Hematopoietic multipotent progenitor cell treated with erythropoietin and hydrocortisone succinate and interleukin-3 and kit ligand, for 4 days (in vitro differentiated cells): ENCODE data around the gene ZNF19.
A peak's percentile ranks its signal among the peaks of the same experiment; 100 is the strongest.

Experiments used
- DNase-seq: peaks from one replicate; pipeline ENCODE4 v3.0.0-alpha.2; 2015

The ZNF19 gene

DNA sequence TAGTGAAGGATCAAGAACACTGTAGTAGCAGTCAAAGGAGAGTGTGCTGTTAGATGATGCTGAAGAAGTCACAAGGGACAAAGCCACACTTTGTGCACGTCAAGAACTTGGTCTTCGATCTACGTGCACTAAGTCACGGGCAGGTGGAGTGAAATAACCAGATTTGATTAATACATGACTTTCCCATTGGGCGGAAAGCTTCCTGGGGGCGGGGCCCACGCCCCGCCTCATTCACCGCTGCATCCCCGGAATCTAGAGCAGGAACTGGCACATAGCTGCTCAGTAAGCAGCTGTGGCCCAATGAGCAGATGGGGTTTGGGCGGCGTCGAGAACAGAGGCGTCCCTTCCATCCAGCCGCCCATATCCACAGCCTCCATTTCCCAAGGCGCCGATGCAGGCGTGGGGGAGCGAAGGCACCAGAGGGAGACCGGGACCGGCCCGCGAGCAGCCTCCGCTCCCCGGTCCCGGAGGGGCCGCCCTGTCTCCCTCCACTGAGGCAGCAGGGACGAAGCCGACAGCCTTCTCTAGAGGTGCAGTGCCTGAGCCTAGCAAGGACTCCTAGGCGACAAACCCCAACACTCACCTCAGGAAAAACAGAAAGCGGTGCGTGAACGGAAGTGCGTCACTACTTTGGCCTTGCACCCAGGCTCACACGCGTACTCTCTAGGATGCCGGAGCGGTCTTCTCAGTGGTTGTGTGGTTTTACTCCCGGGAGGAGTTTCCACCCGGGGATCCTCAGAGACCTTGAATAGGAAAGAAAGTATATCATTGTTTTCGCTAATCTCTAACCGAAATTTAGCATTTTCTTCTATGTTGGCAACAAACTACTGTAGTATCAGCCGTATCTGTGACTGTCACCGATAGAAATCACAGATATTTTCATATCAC lies 4.9 kb downstream of the ZNF19 start:
- peak; percentile 94 for DNase-seq

DNA sequence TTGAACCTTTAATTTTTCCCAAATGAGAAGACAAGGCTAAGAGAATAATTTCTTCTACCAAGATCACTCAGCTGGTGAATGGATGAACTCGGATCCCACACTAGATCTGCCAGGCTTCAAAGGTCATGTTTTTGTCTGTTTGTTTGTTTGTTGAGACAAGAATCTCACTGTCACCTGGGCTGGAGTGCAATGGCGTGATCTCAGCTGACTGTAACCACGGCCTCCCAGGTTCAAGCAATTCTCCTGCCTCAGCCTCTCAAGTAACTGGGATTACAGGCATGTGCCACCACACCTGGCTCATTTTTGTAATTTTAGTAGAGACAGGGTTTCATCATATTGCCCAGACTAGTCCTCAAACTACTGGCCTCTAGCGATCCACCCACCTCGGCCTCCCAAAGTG lies 6.6 kb downstream of the ZNF19 start:
- DNase-seq: no peak

DNA sequence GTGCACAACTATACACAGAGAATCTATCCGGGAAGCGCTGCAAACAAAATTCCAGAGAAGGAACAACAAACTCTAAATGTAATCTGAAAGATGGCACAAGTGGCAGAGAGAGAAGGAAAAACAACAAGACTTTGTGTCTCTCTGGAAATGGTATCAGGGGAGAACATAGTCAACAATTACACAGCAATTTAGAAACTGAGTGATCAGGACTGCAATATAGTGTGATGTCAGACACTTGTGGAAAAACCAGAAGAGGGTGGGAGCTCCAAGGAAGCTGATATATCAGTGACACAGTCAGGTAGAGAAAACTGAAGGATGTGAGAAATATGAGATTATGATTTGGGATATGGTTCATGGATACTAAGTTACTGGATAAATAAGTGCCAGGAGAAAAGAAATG lies 8.2 kb downstream of the ZNF19 start:
- no peak for DNase-seq

DNA sequence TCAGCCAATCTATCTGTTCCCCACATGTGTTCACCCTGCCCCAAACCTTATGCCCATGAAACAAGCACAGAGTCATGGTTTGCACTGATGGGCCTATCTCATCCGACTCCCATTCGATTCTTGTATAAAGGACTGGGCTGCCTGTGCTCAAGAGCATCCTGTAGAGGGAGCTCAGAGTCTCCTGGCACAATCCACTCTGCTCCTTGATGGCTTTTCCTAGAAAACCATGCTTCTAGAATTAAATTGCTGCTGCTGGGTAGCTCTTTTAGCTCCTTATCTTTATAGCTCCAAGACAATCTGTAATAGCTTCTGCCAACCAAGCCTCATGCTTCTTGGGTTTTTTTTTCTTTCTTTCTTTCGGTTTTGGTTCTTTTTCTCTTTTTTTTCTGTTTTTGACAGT lies 9.7 kb downstream of the ZNF19 start:
- peak; percentile 83 for DNase-seq

DNA sequence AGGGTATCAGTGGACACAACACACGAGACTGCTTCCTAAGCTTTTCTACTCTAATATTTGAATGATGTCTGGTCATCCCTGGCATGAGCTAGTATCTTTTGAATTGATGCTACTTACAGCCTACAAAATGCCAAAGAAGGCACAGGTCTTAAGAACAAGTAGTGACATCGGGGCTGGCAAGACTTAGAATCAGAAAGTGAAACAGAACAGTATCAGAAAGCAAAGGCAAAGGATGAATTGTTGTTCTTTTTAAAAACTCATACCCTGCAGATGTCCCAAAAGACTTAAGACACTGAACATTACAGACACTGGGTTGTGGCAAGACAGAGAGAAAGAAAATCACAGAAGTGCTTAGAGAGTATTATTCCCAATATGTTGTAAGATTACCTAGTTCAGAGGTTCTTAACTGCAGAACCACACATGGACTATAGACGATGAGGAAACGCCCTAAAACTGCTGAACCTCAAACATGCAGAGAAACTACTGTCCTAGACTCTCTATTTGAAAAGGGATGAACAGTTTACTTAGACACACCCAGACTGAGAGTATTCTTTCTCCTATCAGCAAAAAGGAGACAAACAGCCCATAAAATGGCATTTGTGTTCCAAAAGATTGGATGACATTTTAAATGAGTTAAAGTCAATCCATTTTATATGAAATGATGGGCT lies 12.5 kb downstream of the ZNF19 start:
- no peak for DNase-seq

DNA sequence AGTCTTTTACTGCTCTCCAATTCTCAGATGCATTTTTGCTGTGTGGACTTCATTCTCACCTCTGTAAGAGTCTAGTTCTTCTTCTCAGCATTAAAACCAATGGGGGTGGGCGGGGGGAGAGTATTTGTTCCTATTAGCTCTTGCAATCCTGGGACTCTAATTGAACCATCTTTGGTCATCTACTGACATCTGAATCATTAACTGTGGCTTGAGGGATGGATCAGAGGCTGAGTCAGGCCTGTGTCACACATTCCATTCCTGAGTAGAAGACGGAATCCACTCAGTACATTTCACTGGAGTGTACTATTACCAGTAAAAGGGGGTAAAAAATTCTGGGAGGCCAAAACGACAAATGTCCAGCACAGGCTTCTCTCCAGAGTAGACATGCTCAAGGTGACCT lies 14.3 kb downstream of the ZNF19 start:
- no peak for DNase-seq

DNA sequence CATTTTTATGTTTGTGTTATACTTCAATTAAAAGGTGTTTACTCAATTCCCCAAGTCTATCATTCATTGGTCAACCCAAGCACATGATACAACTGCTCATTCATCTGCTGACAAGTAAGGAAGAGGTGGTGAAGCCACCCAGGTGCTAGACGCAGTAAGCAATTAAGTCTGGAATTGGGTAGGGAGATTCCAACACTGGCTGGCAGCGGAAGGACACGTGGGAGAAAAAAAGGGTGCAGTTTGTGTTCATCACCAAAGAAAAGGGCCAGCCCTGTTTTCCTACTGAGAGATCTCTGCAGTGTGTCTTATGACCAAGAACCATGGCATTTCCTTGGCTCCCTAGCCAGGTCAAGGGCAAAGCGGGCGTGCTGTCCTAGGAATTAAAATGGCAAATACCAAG lies 15.2 kb downstream of the ZNF19 start:
- DNase-seq: no peak

DNA sequence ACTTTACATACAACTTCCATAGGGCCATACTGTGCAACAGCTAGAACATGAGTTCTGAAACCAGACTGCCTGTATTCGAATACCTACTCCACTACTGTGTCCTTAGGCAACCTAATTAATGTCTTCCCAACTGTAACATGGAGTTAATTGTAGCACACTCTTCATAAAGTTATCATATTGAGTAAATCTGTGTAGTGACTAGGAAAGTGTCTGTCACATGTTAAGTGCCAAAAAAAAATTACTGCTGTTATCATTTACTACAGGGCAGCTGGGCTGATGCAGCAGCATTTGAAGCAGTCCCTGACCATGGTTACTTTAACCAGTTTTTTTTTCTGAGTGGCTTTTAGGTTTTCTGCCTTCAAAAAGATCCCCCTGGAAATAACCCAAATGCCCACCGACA lies 16.2 kb downstream of the ZNF19 start:
- no peak for DNase-seq

DNA sequence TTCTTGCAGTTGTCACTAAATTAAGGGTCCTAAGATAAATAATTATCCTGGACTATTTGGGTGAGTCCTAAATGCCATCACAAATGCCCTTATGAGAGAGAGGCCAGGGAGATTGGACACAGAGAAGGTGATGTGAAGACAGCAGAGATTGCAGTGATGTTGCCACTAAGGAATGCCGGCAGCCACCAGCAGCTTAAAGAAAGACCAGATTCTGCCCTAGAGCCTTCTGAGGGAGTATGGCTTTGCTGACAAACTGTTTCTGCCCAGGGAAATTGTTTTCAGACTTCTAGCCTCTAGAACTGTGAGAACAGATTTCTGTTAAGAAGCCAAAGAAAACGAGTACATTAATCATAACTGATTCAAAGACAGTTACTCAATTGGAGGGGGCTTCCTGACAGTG lies 17.1 kb downstream of the ZNF19 start:
- DNase-seq: no peak

DNA sequence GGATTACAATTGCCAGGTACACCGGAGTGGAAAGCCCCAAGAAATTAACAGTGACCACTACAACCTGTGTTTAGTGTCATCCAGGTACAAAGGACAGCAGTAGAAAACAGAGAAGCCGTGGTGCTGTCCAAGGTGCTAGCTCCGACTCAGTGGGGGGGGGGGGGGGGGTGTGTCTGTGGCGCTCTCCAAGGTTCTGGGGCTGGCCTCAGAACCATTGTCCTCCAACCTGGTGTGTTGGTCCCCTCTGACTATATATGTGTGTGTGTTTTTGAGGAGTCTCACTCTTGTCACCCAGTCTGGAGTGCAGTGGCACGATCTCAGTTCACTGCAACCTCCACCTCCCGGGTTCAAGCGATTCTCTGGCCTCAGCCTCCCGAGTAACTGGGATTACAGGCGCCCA lies 21.3 kb downstream of the ZNF19 start:
- DNase-seq: peak; percentile 76

DNA sequence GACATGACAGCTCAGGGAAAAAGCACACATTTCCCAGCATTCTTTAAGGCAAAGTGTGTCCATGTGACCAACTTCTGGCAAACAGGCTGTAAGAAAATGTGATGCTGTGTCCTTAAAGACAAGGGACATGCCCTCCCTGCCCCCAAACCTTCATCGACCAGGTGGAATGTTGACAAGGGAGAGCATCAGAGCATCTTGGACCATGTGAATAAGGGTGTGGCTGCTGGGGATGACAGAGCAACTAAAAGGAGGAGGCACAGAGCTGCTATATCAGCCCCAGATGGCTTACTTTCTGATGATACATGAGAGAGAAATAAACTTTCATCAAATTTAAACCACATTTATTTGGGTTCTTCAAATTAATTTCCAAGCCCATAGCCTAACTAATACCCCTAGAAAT lies 24.9 kb downstream of the ZNF19 start:
- no peak for DNase-seq

DNA sequence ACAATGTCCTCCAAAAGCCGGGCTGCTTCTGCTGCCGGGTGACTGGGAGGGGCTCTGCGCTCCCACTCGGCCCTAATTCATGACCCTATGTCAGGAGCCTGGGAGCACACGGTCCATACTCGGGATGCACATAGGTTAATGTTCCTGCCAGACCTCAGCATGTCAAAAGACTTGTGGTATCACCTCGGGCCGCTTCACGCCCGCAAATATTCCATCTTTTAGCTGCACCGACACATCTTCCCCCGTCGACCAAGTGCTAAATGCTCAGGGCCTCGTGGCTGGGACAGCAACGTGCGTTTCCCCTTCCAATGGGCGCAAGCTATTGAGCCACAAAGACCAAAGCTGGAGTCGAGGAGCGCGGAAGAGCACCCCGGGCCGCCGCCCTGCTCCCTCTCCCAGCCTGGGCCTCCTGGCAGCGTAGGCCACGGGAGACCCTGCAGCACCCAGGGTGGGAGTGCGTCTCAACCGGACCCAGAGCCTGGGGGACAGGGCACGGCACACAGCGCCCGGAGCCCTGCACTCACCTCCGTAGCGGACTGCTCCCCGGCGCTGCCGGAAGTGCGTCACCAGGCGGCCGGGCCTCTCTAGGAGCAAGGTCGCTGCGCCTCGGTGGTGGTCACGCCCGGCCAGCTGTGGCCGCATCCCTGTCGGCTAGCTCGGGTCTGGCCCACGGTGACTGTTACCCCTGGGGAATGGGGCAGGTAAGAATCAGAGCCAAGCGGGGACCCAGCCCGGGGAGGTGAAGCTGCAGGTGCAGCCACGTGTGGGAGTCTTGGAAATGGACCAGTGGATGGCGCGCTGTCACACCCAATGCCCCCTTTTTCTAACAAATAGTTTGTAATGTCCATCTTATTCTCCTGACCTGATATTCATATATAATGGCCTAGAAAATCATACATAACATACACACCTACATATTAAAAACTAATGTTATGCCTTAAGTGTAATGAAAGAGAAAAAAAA lies 27.2 kb downstream of the ZNF19 start, which contains the start of gene ZNF23:
TSS of gene ZNF23 (minus strand) at position 562 of the 963 bp plus-strand sequence. CDS start 5,451 bp downstream, outside the sequence.
- peak; percentile 89 for DNase-seq

DNA sequence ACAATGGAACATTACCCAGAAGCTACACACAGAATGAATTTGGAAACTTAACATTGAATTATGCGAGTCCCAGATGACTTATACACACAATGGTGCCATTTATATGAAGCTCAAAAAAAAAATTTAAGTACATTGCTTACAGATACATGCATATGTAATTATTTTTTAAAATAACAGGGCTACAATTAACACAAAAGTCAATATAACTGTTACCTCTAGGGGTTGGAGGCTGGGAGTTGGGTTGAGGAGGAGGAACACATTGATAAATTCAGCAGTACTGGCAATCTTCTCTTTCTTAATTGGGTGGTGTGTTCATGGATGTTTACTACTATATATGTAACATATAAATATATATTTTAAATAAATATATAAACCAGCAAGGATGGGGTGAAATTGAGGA lies 28.2 kb downstream of the ZNF19 start:
- peak; percentile 42 for DNase-seq

DNA sequence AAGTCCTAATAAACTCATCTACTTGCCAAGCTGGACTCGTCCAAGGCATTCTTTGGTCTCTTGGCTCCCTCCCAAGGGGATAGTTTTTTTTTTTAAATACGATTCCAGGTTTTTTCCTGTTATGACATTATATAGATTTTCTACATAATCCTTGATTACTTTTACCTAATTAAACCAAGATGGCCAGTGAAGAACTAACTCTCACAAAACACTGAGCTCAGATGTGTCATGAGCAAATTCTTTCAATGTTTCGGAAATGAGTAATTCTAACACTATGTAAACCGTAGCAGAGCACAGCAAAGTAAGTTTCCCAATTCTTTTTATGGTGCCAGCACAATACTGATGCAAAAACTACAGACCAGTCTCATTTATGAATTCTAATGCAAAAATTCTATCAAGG lies 28.9 kb downstream of the ZNF19 start:
- DNase-seq: no peak

DNA sequence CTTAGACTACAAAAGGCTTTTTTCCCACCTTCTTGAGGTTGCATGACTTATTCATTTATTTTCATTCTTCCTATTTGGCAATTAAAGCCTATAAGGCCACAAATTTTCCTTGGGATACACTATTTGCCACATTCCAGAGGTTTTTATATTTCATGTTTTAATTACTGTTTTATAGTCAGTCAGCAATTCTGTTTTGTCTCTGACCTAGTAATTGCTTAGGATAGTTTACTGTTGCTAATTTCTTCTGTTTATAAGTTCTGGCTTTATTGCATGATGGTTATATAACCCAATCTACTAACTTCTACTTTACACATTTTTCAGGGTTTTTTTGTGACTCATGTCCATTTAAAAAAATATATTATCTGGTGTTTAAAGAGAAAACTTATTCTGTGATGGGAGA lies 29.6 kb downstream of the ZNF19 start:
- no peak for DNase-seq

DNA sequence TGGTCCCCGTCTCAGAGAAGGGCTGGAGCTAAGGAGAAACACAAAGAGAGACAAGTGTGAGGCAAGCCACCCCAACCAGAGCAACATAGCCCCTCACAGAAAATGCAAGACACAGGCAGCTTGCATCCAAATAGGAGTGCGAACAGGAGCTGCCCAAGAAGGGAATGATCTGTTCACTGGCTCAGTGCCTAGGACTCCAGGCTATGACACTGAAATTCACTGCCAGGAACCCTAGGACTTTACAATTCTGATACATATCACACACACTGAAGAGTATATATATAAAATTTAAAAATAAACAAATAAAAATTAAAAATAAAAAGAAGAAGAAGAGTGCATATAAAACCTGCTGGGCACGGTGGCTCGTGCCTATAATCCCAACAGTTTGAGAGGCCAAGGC lies 32.3 kb downstream of the ZNF19 start:
- no peak for DNase-seq

DNA sequence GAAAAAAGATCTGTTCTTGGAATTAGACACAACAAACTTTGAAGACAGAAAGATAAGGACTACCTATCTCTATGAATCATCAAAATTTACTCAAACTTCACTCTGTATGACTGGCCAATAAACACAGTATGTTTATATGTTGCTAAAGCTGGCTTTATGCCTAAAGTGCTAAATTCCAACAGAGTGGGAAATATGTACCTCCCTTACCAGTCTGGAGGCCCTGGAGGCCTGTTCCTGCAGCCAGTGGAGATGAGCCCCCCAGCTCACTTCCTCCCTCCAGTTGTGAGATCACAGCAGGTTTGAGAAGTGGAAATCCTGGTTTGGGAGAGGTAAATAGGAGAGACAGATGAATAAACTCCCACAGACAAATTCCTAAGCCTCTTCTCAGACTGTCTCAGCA lies 36.1 kb downstream of the ZNF19 start:
- no peak for DNase-seq

DNA sequence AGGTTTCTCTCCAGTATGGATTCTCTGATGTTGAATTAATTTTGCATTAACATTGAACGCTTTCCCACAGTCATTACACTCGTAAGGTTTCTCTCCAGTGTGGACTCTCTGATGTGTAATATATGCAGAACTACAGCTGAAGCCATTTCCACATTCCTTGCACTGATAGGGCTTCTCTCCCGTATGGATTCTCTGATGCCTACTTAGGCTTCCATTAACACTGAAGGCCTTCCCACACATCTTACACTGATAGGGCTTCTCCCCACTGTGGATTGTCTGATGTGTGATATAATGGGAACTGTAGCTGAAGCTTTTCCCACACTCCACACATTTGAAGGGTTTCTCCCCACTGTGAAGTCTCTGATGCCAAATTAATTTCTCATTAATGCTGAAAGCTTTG lies 40.1 kb downstream of the ZNF19 start:
- DNase-seq: no peak

DNA sequence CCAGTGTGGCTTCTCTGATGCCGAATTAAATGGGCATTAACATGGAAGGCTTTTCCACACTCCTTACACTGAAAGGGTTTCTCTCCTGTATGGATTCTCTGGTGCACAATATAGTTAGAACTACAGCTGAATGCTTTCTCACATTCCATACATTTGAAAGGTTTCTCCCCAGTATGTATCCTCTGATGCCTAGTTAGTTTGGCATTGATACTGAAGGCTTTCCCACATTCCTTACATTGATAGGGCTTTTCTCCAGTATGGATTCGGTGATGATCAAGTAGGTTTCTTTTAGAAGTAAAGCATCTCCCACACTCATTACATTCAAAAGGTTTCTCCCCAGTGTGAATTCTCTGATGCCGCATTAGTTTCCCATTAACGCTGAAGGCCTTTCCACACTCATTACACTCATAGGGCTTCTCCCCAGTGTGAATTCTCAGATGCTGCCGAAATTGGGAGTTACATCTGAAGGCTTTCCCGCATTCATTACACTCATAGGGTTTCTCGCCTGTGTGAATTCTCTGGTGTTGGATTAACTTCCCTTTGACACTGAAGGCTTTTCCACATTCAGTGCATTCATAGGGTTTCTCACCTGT lies 40.8 kb downstream of the ZNF19 start:
- DNase-seq: no peak

DNA sequence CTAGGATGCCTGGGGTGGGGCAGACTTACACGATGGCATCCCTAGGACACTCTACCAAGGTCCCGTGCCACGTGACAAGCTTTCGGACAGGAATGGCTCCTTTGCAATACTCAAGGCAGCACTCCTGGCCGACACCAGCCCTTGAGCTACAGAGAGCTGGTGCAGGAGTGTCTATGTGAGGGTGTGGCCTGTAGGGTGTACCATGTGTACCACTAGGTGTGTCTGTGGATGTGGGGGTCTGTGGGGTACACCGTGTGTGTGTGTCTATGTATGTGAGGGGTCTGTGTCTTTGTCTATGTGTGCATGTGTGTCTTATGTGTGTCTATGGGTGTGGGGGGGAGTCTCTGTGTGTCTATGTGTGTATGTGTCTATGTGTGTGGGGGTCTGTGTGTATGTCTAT lies 45.4 kb downstream of the ZNF19 start:
- DNase-seq: no peak

DNA sequence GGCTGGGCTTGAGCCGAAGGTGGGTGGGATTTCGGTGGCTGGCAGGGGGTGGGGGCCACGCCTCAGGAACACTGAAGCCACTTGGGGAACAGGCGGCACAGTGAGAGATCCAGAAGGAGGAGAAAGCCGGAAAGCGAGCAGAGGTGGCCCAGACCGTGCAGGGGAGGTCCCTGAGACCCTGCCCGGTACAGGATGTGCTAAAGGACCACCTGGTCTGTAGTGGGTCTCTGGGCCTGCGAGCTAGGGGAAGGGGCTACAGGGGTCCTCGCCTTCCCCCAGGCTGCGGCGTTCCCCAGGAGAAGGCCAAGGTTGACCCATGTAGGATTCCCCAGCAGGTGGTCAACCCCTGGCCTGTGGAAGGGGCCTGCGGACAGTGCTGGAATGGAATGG lies 47.1 kb downstream of the ZNF19 start, which contains the start of gene TLE7:
TSS of gene TLE7 (minus strand) at position 4 of the 390 bp plus-strand sequence. CDS start 8,730 bp downstream, outside the sequence.
- no peak for DNase-seq

DNA sequence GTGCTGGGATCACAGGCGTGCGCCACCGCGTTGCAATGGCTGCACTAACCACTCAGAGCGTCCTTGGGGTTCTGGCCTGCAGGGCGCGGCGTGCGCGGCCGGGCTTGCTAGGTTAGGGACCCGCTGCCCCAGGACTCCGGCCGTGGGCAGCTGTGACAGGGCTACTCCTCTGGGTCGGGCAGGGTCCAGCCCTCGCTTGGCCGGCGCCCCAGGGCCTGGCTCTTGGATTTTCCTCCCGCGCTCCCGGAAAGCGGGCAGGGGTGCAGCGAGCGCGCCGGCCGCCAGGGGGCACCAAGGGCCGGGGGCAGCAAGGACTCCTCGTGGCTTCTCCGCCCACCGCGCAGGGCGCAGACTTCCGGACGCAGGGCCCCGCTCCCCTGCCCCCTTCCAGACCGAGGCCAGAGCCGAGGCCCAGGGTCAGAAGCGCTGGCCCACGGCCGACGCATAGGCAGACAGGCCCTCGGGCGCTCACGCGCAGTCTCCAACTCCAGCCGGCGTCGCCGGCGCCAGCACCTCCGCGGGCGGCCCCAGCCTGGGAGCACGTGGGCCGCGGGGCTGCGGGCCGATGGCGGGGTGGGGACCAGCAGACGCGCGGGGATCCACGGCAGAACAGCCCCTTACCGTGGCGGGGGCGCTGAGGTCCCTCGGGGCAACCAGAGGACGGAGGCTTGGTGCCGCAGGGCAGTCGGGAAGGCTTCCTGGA lies 47.6 kb downstream of the ZNF19 start:
- peak; percentile 20 for DNase-seq
